NCI-H345 (cell line): Measurements from ENCODE around the gene USP9Y.
"Not testable (repeated sequence)": the region's sequence is repeated elsewhere in the genome, so short reads cannot be mapped to it uniquely, and the experiment has no call there.

ENCODE experiments used
- DNase-seq: peaks from one replicate; lab custom pipeline; 2025; lab: John Stamatoyannopoulos, UW

The USP9Y gene, protein sequence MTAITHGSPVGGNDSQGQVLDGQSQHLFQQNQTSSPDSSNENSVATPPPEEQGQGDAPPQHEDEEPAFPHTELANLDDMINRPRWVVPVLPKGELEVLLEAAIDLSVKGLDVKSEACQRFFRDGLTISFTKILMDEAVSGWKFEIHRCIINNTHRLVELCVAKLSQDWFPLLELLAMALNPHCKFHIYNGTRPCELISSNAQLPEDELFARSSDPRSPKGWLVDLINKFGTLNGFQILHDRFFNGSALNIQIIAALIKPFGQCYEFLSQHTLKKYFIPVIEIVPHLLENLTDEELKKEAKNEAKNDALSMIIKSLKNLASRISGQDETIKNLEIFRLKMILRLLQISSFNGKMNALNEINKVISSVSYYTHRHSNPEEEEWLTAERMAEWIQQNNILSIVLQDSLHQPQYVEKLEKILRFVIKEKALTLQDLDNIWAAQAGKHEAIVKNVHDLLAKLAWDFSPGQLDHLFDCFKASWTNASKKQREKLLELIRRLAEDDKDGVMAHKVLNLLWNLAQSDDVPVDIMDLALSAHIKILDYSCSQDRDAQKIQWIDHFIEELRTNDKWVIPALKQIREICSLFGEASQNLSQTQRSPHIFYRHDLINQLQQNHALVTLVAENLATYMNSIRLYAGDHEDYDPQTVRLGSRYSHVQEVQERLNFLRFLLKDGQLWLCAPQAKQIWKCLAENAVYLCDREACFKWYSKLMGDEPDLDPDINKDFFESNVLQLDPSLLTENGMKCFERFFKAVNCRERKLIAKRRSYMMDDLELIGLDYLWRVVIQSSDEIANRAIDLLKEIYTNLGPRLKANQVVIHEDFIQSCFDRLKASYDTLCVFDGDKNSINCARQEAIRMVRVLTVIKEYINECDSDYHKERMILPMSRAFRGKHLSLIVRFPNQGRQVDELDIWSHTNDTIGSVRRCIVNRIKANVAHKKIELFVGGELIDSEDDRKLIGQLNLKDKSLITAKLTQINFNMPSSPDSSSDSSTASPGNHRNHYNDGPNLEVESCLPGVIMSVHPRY (N-terminal part only)

DNA sequence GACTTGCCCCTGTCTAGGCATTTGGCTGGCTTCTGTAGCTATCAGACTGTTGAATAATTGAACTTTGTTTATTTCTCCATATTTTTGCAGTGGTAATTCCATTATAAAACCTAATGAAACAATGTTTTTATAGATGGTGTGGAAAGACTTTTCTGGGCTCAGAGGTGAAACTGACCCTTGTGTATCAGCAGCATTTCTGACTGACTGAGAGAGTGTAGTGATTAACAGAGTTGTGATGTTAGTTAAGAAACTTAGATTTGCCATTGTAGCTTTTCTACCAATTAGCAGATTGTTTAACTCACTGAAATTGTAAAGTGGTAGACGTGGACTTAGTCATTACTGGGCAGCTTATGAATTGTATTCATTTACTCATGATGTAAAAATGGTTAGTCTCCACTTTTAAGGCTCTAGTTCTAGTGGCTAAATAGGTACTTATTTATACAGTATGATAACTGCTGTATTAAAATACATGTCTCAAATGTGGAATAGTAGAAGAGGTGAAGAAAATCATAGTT lies at the start of gene USP9Y:
Gene USP9Y, plus strand, starts transcription at position 51 of the 515 bp plus-strand sequence. CDS start 8,217 bp downstream, outside the sequence.
- DNase-seq, result no peak

DNA sequence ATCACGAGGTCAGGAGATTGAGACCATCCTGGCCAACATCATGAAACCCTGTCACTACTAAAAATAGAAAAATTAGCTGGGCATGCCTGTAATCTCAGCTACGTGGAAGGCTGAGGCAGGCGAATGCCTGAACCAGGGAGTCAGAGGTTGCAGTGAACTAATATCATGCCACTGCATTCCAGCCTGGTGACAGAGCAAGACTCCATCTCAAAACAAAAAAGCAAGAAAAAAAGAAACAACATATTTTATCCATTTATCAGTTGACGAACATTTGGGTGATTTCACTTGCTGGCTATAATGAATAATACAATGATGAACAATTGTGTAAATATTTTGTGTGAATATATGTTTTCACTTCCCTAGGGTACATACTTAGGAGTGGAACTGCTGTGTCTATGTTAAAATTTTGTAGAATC lies 49.4 kb upstream of the USP9Y start:
- no peak for DNase-seq

DNA sequence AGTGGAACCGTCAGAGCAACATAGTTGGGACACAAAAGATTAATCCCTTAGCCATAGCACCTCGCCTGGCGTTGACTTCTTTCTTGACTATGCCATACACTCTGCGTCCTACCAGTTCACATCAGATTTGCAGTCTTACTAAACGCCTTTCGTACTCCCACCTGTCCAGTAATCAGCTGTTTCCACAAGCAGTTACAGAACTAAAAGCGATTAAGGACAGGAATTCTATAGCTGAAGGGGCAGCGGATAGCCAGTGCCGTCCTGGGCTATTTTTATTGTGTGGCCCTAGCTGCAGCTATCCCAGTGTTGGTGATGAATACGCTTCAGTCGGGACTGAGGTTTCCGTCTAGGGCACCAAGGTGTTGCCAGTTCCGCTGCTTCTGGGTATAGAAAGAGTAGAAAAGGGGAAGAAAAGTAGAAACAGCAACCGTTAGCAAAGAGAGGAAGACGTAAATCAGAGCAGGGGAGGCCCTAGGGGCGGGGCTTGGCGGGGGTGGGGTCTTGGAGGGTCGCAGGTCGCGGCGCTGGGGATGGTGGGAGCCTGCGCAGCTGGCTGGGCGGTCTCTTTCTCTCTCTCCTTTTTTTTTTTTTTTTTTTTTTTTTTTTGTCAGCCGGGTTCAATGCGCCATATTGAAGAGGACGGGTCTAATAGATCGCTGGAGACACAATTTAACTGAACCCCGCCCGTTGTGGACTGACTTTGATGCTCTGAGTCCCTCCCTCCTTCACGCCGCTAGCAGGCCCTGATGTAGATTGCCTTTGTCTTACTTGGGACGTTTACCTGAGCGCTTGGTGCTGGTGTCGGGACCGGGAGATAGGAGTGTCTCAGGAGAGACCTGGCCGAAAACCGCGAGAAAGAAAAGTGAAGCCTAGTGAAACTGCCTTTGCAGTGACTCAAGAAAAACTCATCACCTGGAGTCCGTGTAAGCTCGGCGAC lies 39.0 kb upstream of the USP9Y start:
- no peak for DNase-seq

DNA sequence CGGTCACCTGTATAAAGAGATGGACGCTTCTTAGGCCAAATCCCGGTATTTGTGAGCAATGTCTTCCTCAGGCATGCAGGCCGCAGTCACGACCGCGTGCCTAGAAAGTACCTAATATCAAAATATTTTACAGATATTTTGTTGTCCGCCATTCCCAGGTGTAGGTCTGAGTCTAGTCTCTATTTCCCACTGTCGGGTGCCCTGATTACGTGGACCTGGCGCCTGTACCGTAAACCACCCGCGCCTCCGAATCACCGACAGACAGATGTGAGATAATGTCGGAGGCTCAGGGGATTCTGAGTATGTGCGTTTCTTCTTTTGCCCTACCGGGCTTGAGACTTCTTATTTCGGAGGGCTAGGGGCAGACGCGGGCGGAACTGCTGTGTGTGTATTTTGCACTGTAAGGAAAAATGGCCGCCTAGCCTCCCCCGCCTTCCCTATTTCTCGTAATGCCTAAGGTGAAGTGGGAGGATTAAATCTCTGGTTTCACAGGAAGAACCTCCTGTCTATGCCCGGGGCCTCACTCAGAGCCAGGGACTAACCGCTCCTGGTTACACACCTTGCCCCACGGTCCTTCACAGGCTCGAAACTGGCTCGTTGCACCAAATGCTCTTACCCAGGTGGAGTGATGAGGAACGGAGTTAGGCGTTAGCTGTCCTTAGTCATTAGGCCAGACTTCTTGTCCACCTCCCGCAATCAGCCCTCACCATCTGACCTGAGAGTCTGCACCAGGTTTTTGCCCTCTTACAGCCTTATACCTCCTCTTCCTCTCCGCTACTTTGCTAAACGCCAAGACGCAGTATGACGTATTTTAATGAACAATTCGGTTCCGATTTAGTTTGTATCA lies 38.1 kb upstream of the USP9Y start:
- no peak for DNase-seq

- DNase-seq, result not testable (repeated sequence)
Observed at GRCh38 chrY:12663845-12664244, 37.2 kb upstream of the USP9Y start.

DNA sequence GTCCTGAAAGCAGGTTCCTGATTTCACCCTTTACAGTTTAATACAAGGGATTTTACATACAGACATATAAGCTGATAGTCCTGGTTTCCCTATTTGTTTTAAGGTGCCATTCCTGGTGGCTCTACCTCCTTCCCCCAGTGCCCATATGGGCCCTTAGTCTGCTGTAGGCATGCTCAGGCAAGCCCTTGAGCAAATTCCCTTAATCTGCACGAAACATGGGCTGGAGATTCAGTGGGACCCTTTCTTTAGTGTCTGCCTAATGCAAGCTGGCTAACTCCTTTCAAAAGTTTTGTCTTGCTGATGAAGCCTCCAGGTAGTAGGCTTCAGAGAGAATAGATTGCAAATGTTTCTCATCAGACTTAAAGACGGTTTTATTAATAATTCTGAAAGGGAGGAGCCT lies 22.9 kb upstream of the USP9Y start:
- DNase-seq, result no peak

DNA sequence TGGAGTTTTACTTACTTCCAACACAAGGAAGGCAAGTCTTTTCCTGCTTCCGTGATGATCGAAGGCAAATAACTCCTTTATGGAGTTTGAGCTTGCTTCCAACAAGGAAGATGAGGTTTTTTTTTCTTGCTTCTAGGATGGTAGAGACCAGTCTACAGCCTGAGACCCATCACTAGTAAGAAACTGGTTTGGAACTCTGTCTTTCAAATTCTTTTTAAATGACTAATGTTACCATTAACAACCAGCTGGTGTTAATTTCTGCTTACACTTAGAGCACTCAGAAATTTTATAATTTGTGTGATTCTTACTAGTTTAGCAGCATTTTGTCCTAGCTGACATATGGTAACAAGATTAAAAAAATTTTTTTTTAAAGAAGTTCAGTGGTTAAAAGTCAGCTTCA lies 19.5 kb upstream of the USP9Y start:
- DNase-seq, result no peak

GRCh38 chrY:12688337-12688736 lies 12.7 kb upstream of the USP9Y start:
- DNase-seq, result no peak

DNA sequence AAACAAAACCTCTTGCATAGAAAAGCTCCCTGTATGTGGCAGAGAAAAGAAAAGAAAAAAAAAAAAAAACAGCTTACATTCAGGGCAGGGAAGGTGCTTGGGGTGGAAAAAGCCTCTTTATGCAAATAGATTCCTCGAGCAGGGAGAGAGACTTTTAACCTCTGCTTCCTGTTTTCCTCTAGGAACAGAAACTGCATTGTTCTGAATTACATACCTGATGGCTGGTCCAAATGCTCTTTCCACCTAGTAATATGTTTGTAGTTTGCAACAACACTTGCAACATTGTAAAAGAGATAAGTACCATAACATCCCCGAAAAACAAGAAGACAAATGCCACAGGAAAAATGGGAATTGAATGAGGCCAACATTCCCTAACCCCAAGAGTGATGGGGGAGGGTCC lies 944 bp upstream of the USP9Y start:
- no peak for DNase-seq

DNA sequence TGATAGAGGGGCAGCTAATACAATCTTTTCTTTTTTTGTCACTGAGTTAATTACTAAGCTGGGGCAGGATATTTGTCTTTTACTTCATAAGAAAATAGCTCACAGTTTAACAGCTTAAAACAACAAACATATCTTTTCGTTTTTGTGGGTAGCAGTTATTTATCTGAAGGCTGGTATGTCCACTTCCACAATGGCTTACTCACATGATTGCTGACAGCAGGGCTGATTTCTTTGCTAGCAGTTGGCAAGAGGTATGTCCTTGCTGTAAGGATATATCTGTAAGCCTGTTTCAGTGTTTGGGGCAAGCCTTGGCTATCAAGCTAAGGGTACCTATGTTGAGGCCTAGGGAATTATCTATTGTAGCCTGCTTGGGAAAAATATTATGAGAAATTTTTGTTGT lies 1.1 kb downstream of the USP9Y start:
- no peak for DNase-seq

- DNase-seq, result no peak
Observed at GRCh38 chrY:12710460-12710859, 9.4 kb downstream of the USP9Y start.

DNA sequence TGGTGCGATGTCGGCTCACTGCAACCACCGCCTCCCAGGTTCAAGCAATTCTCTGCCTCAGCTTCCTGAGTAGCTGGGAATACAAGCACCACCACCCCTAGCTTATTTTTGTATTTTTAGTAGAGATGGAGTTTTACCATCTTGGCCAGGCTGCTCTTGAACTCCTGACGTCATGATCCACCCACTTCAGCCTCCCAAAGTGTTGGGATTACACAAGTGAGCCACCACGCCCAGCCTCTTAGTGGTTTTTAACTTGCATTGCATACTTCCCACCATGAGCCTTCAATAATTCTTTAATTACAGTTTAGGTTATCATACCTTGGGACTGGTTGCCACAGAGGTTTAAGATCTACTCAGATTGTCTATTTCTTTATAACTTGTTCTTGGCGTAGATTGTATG lies 14.3 kb downstream of the USP9Y start:
- DNase-seq, result no peak

DNA sequence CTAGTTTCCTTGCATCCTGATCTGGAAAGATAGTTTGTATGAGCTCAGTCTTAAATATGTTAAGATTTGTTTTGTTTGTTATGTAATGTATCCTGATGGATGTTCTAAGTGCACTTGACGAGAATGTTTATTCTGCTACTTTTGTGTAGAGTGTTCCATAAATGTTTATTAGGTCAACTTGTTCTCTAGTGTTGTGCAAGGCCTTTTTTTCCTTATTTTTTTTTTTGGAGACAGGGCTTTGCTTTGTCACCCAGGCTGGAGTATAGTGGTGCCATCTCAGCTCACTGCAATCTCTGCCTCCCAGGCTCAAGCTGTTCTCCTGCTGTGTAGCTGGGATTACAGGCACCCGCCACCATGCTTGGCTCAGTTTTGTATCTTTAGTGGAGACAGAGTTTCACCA lies 28.7 kb downstream of the USP9Y start:
- no peak for DNase-seq

- no peak for DNase-seq
Observed at GRCh38 chrY:12733625-12734024, 32.6 kb downstream of the USP9Y start.

DNA sequence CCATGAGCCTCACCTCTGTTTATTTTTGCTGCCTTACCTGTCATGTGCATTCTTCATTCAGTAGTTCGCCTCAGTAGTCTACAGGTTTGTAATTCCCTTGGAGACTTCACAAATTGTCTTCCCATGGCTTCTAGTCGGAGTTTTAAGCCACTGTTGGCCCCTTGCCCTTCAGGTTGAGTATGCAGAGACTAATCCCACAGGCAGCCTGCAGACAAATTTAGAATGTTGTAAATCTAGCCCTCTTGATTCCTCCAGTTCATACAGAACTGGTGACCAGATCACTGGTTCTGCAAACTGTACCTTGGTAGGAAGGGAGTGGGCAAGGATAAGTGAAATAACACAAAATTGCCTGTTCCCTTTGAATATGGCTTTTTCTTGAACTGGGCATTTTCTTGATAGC lies 33.0 kb downstream of the USP9Y start:
- DNase-seq, result no peak

GRCh38 chrY:12741414-12741813 lies 40.4 kb downstream of the USP9Y start:
- DNase-seq, result no peak

DNA sequence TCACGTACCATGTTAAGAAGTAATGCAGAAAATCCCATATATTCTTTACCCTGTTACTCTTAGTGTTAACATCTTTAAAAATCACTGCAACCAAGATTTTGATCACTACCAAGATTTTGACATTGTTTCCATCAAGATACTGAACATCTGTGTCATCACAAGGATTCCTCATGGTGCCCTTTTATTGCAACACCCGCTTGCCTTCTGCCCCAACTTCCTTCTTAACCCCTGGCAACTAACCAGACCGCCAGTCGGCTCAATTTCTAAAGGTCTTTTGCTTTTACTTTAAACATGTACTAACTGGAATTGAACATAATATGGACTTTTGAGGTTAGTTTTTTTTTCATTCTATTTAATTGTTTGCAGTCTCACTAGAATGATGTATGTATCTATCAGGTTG lies 41.7 kb downstream of the USP9Y start:
- no peak for DNase-seq

- no peak for DNase-seq
Observed at GRCh38 chrY:12744091-12744490, 43.1 kb downstream of the USP9Y start.

GRCh38 chrY:12749293-12749692 lies 48.3 kb downstream of the USP9Y start:
- no peak for DNase-seq

GRCh38 chrY:12752856-12753255 lies 51.8 kb downstream of the USP9Y start:
- no peak for DNase-seq

DNA sequence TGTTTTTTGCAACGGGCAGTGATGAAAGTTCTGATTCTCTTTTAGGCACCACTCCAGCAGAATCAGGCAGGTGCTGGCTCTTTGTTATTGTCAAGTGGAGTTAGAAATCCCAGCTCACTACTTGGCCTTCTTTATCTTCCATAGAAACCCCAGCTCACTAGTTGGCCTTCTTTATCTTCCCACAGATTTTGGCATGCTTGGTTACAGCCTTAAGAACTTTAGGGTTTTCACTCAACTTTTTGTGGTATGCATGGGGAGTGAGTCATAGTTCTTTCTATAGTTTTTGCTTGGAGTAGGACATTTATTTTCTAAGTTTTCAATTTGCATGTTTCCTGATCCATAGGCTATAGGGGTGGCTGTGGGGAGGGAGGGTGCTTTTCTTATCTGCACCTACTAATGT lies 55.0 kb downstream of the USP9Y start:
- DNase-seq, result no peak
